BLaER1 (cell line): ENCODE data around the gene ZNRF2.
A peak's percentile ranks its signal among the peaks of the same experiment; 100 is the strongest.

Experiments used
- H3K27ac ChIP-seq: shearing (Covaris generic); formaldehyde crosslinking; 2 replicates; pipeline ENCODE4 v1.8.1; 2022
- H3K27me3 ChIP-seq: shearing (Covaris generic); formaldehyde crosslinking; 2 replicates; pipeline ENCODE4 v1.8.1; 2022
- H3K36me3 ChIP-seq: shearing (Covaris generic); formaldehyde crosslinking; 2 replicates; pipeline ENCODE4 v1.8.1; 2022
- H3K4me1 ChIP-seq: shearing (Covaris generic); formaldehyde crosslinking; 2 replicates; pipeline ENCODE4 v1.8.1; 2022
- H3K4me2 ChIP-seq: shearing (Covaris generic); formaldehyde crosslinking; 2 replicates; pipeline ENCODE4 v1.8.1; 2022
- H3K4me3 ChIP-seq: shearing (Covaris generic); formaldehyde crosslinking; 2 replicates; pipeline ENCODE4 v1.8.1; 2022
- H3K9ac ChIP-seq: shearing (Covaris generic); formaldehyde crosslinking; 2 replicates; pipeline ENCODE4 v1.8.1; 2022
- H3K9me3 ChIP-seq: shearing (Covaris generic); formaldehyde crosslinking; 2 replicates; pipeline ENCODE4 v1.8.1; 2022
- H4K20me1 ChIP-seq: shearing (Covaris generic); formaldehyde crosslinking; 2 replicates; pipeline ENCODE4 v1.8.1; 2022
- Cebpa-rat ChIP-seq: shearing (Covaris generic); IDR thresholded peaks from 2 replicates; pipeline ENCODE4 v1.8.1; 2022

ZNRF2 gene

GRCh38 chr7:30302656-30303311, 18.4 kb downstream of the ZNRF2 start:
- Histone ChIP-seq H3K36me3 (peaks cover 25% of the 10 kb centered on the region; the same call in 1 of the 2 replicates), H4K20me1 (peaks cover 97% of the 10 kb centered on the region), H3K4me1 (peaks cover 40% of the 10 kb centered on the region), H3K27me3 (no peaks in the 10 kb centered on the region), H3K9ac (no peak overlapping the region), H3K27ac (no peak overlapping the region), H3K4me3 (no peak overlapping the region), H3K9me3 (peaks cover 24% of the 10 kb centered on the region), H3K4me2 (no peak overlapping the region)
- no peak for TF ChIP-seq Cebpa-rat

GRCh38 chr7:30303312-30304039, 19.1 kb downstream of the ZNRF2 start:
- Histone ChIP-seq H3K36me3 (peaks cover 25% of the 10 kb centered on the region; the same call in 1 of the 2 replicates), H3K4me3 (no peak overlapping the region), H3K4me1 (peaks cover 47% of the 10 kb centered on the region), H3K27ac (no peak overlapping the region), H3K9ac (no peak overlapping the region), H3K4me2 (no peak overlapping the region; the same call in 1 of the 2 replicates), H3K9me3 (peaks cover 24% of the 10 kb centered on the region), H4K20me1 (peaks cover 97% of the 10 kb centered on the region), H3K27me3 (no peaks in the 10 kb centered on the region)
- TF ChIP-seq Cebpa-rat: no peak

GRCh38 chr7:30304177-30304884, 19.9 kb downstream of the ZNRF2 start:
- Histone ChIP-seq H3K4me2 (0 out of 2 replicates have a peak overlapping the region, but pooled peaks have one; percentile 5), H3K4me1 (peaks cover 48% of the 10 kb centered on the region), H3K36me3 (peaks cover 21% of the 10 kb centered on the region; the same call in 1 of the 2 replicates), H3K9ac (no peak overlapping the region), H3K9me3 (peaks cover 24% of the 10 kb centered on the region), H3K4me3 (no peak overlapping the region), H3K27me3 (no peaks in the 10 kb centered on the region), H3K27ac (no peak overlapping the region), H4K20me1 (peaks cover 97% of the 10 kb centered on the region)
- no peak for TF ChIP-seq Cebpa-rat

GRCh38 chr7:30306976-30307375, 22.6 kb downstream of the ZNRF2 start:
- peaks cover 30% of the 10 kb centered on the region for H3K4me1 ChIP-seq
- H3K27me3 ChIP-seq: no peaks in the 10 kb centered on the region
- peaks cover 98% of the 10 kb centered on the region for H4K20me1 ChIP-seq
- H3K4me3 ChIP-seq: no peak overlapping the region
- no peak overlapping the region for H3K4me2 ChIP-seq
- TF ChIP-seq Cebpa-rat: no peak
- no peak overlapping the region for H3K9ac ChIP-seq
- no peak overlapping the region for H3K27ac ChIP-seq
- H3K9me3 ChIP-seq: peaks cover 8% of the 10 kb centered on the region; the same call in 1 of the 2 replicates
- peaks cover 7% of the 10 kb centered on the region; the same call in 1 of the 2 replicates for H3K36me3 ChIP-seq

GRCh38 chr7:30308389-30308788, 24.0 kb downstream of the ZNRF2 start:
- Histone ChIP-seq H3K4me3 (no peak overlapping the region), H3K36me3 (no peaks in the 10 kb centered on the region; the same call in 1 of the 2 replicates), H3K9me3 (peaks cover 8% of the 10 kb centered on the region; the same call in 1 of the 2 replicates), H3K27ac (no peak overlapping the region), H3K9ac (no peak overlapping the region), H3K4me2 (peak overlapping the region; percentile 21; the same call in 1 of the 2 replicates), H3K4me1 (peaks cover 22% of the 10 kb centered on the region), H4K20me1 (peaks cover 98% of the 10 kb centered on the region), H3K27me3 (no peaks in the 10 kb centered on the region)
- TF ChIP-seq Cebpa-rat: no peak

- H3K4me1 ChIP-seq: peaks cover 15% of the 10 kb centered on the region; the same call in 1 of the 2 replicates
- H3K4me2 ChIP-seq: no peak overlapping the region
- no peak overlapping the region for H3K27ac ChIP-seq
- H3K4me3 ChIP-seq: no peak overlapping the region
- peaks cover 8% of the 10 kb centered on the region; the same call in 1 of the 2 replicates for H3K9me3 ChIP-seq
- no peaks in the 10 kb centered on the region for H3K27me3 ChIP-seq
- peaks cover 98% of the 10 kb centered on the region for H4K20me1 ChIP-seq
- no peak for TF ChIP-seq Cebpa-rat
- H3K36me3 ChIP-seq: no peaks in the 10 kb centered on the region; the same call in 1 of the 2 replicates
- no peak overlapping the region for H3K9ac ChIP-seq
These were observed 24.9 kb downstream of the ZNRF2 start for GRCh38 chr7:30309302-30309701.

GRCh38 chr7:30309842-30310435, 25.5 kb downstream of the ZNRF2 start:
- Histone ChIP-seq H3K27me3 (no peaks in the 10 kb centered on the region), H4K20me1 (peaks cover 98% of the 10 kb centered on the region), H3K36me3 (no peaks in the 10 kb centered on the region; the same call in 1 of the 2 replicates), H3K9ac (no peak overlapping the region), H3K4me1 (peaks cover 9% of the 10 kb centered on the region; the same call in 1 of the 2 replicates), H3K27ac (no peak overlapping the region), H3K9me3 (peaks cover 8% of the 10 kb centered on the region; the same call in 1 of the 2 replicates), H3K4me3 (no peak overlapping the region), H3K4me2 (no peak overlapping the region)
- TF ChIP-seq Cebpa-rat: no peak

GRCh38 chr7:30310674-30311362, 26.4 kb downstream of the ZNRF2 start:
- Histone ChIP-seq H3K36me3 (no peaks in the 10 kb centered on the region; the same call in 1 of the 2 replicates), H3K4me2 (no peak overlapping the region), H3K27ac (no peak overlapping the region), H3K4me1 (peaks cover 8% of the 10 kb centered on the region; the same call in 1 of the 2 replicates), H3K9ac (no peak overlapping the region), H4K20me1 (peaks cover 96% of the 10 kb centered on the region), H3K4me3 (no peak overlapping the region), H3K9me3 (peaks cover 8% of the 10 kb centered on the region; the same call in 1 of the 2 replicates), H3K27me3 (no peaks in the 10 kb centered on the region)
- no peak for TF ChIP-seq Cebpa-rat

- H3K9me3 ChIP-seq: peaks cover under 1% of the 10 kb centered on the region; the same call in 1 of the 2 replicates
- H3K27ac ChIP-seq: no peak overlapping the region
- no peak overlapping the region for H3K4me3 ChIP-seq
- peaks cover 96% of the 10 kb centered on the region for H4K20me1 ChIP-seq
- no peaks in the 10 kb centered on the region; the same call in 1 of the 2 replicates for H3K36me3 ChIP-seq
- H3K4me1 ChIP-seq: peaks cover 8% of the 10 kb centered on the region; the same call in 1 of the 2 replicates
- no peak overlapping the region for H3K9ac ChIP-seq
- H3K4me2 ChIP-seq: no peak overlapping the region
- no peak for TF ChIP-seq Cebpa-rat
- H3K27me3 ChIP-seq: no peaks in the 10 kb centered on the region
These were observed 27.8 kb downstream of the ZNRF2 start for GRCh38 chr7:30312178-30312577.
